Neural progenitor cell (in vitro differentiated cells): ENCODE data around the gene CACNG8.

Experiments used
- EZH2phosphoT487 ChIP-seq: fragments of 200-600 bp; sonication (generic); IDR thresholded peaks from 2 replicates; pipeline ENCODE4 v1.6.1; 2017; ENCODE audit warnings: antibody characterized with exemption
- TF ChIP-seq, protein P1 (sequence below): fragments of 200-600 bp; sonication (generic); IDR thresholded peaks from 2 replicates; pipeline ENCODE4 v1.5.1; 2017; ENCODE audit warnings: antibody characterized with exemption, mild to moderate bottlenecking

DNA sequence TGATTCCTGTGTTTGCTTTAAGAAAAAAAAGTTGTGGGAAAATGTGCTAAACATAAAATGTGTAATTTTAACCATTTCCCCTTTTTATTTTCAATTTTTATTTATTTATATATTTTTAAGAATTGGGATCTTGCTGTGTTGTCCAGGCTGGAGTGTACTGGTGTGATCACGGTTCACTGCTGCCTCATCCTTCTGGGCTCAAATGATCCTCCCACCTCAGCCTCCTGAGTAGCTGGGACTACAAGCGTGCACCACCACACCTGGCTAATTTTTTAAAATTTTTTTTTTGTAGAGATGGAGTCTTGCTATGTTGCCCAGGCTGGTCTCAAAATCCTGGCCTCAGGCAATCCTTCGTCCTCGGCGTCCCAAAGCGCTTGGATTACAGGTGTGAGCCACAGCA is 47.7 kb downstream of the CACNG8 start:
- TF ChIP-seq, protein P1, sequence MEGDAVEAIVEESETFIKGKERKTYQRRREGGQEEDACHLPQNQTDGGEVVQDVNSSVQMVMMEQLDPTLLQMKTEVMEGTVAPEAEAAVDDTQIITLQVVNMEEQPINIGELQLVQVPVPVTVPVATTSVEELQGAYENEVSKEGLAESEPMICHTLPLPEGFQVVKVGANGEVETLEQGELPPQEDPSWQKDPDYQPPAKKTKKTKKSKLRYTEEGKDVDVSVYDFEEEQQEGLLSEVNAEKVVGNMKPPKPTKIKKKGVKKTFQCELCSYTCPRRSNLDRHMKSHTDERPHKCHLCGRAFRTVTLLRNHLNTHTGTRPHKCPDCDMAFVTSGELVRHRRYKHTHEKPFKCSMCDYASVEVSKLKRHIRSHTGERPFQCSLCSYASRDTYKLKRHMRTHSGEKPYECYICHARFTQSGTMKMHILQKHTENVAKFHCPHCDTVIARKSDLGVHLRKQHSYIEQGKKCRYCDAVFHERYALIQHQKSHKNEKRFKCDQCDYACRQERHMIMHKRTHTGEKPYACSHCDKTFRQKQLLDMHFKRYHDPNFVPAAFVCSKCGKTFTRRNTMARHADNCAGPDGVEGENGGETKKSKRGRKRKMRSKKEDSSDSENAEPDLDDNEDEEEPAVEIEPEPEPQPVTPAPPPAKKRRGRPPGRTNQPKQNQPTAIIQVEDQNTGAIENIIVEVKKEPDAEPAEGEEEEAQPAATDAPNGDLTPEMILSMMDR: no peak
- TF ChIP-seq EZH2phosphoT487: no peak
